GM12892 (cell line): Measurements from ENCODE around the gene AS3MT.

Experiments
- POLR2A ChIP-seq: IDR thresholded peaks from 2 replicates; pipeline ENCODE4 v1.6.1; 2011; ENCODE audit warnings: low read depth, low read length, control low read depth
- POLR2AphosphoS5 ChIP-seq: IDR thresholded peaks from 2 replicates; pipeline ENCODE4 v1.6.1; 2011; ENCODE audit warnings: low read depth, low read length, control low read depth
- TAF1 ChIP-seq: IDR thresholded peaks from 2 replicates; pipeline ENCODE4 v1.6.1; 2011; ENCODE audit warnings: low read depth, mild to moderate bottlenecking, control low read depth, low read length, borderline replicate concordance

DNA sequence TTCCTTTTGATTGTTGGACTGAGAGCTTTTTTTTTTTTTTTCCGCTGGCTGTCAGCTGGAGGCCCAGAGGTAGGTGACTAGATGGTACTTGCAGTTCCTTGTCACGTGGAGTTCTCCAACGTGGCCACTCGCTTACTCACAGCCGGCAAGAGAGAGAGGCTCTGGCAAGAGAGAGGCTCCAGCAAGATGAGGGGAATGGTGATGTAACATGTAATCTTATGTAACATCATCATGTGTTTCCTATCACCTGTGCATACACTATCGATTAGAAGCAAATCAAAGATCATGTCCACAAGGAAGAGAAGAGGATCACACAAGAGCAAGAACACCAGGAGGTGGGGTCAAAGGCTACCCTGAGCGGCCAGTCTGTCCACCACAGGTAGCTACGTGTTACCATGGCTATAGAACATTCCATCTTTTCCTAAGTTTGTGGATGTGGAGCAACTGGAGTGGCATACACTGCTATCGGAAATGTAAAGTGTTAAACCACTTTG is 19.2 kb upstream of the AS3MT start:
- no peak for TF ChIP-seq POLR2A
- no peak for TF ChIP-seq TAF1
- no peak for TF ChIP-seq POLR2AphosphoS5
